Smooth muscle cell of trachea (primary cell): ENCODE data around the gene RASAL2. TPM values are rescaled to one million over a fixed set of nuclear protein-coding genes. Genes with fewer than 3 reads are reported as not detected.

Source experiments
- total RNA-seq: library from RNA; depleted of rRNA; stranded (reverse); fragments of >200 nt; gene quantifications from 2 replicates; pipeline ENCODE4 v1.2.1, GENCODE V29; 2014

RASAL2 gene
- total RNA-seq = 18.9 and 22.7 TPM in 2 replicates

GRCh38 chr1:178093951-178094738 lies at the start of gene RASAL2:
Gene RASAL2, plus strand, starts transcription at chr1:178094104. Its CDS starts 389 bp downstream, at chr1:178094493.

GRCh38 chr1:178496410-178497135 lies 402.7 kb downstream of the RASAL2 start, which contains the start of gene CLEC20A:
Gene CLEC20A, minus strand, starts transcription at chr1:178496964. Its CDS starts 25 bp downstream, at chr1:178496939.

GRCh38 chr1:178512566-178513277 lies 418.8 kb downstream of the RASAL2 start, which contains the start of gene TEX35:
Gene TEX35, plus strand, starts transcription at chr1:178513109. Its CDS starts 80 bp downstream, at chr1:178513189.

Other genes with a start within 250 kb of the RASAL2 start
- gene SEC16B, start 124.0 kb upstream of the RASAL2 start, total RNA-seq = 3.1 and 8.9 TPM in 2 replicates